ENCODE measurements around the gene ZNF865.
"Not testable (repeated sequence)": the region's sequence is repeated elsewhere in the genome, so short reads cannot be mapped to it uniquely, and the experiment has no call there.

- not testable (repeated sequence) for TF ChIP-seq POLR2A, CTCF (IDR thresholded peaks at IDR 0.05)
Observed at GRCh38 chr19:55573929-55574328, 31.5 kb upstream of the ZNF865 start.

Measured in ovary (tissue), 3 donors.